ENCODE results near the gene QKI.
A peak's percentile ranks its signal among the peaks of the same experiment; 100 is the strongest.
"Not testable (repeated sequence)": the region's sequence is repeated elsewhere in the genome, so short reads cannot be mapped to it uniquely, and the experiment has no call there.

QKI gene

GRCh38 chr6:163414117-163414945, at the start of gene QKI:
TSS of gene QKI (plus strand) at chr6:163414718. CDS start at chr6:163415194, 476 bp downstream.
- peak; percentile 77 to 84 for DNase-seq

GRCh38 chr6:163366288-163366687, 48.2 kb upstream of the QKI start:
- DNase-seq, result no peak

- no peak for DNase-seq
Measured at GRCh38 chr6:163367497-163368183, 46.9 kb upstream of the QKI start.

GRCh38 chr6:163369141-163369540, 45.4 kb upstream of the QKI start:
- no peak for DNase-seq

GRCh38 chr6:163369628-163370365, 44.7 kb upstream of the QKI start:
- DNase-seq, result no peak

GRCh38 chr6:163370464-163371117, 43.9 kb upstream of the QKI start:
- DNase-seq, result no peak

- DNase-seq, result no peak
Measured at GRCh38 chr6:163371129-163371528, 43.4 kb upstream of the QKI start.

GRCh38 chr6:163373240-163373639, 41.3 kb upstream of the QKI start:
- no peak for DNase-seq

GRCh38 chr6:163375361-163375760, 39.2 kb upstream of the QKI start:
- DNase-seq, result no peak

- DNase-seq, result no peak
Measured at GRCh38 chr6:163376187-163376586, 38.3 kb upstream of the QKI start.

- DNase-seq, result no peak
Measured at GRCh38 chr6:163377561-163377960, 37.0 kb upstream of the QKI start.

- DNase-seq, result no peak
Measured at GRCh38 chr6:163380216-163380615, 34.3 kb upstream of the QKI start.

- DNase-seq, result no peak
Measured at GRCh38 chr6:163381118-163381756, 33.3 kb upstream of the QKI start.

GRCh38 chr6:163383396-163383795, 31.1 kb upstream of the QKI start:
- DNase-seq, result not testable (repeated sequence)

GRCh38 chr6:163383912-163384311, 30.6 kb upstream of the QKI start:
- no peak for DNase-seq

- DNase-seq, result no peak
Measured at GRCh38 chr6:163384510-163384909, 30.0 kb upstream of the QKI start.

GRCh38 chr6:163385503-163385902, 29.0 kb upstream of the QKI start:
- DNase-seq, result not testable (repeated sequence)

- DNase-seq, result no peak
Measured at GRCh38 chr6:163386329-163386908, 28.1 kb upstream of the QKI start.

- no peak for DNase-seq
Measured at GRCh38 chr6:163387317-163387716, 27.2 kb upstream of the QKI start.

GRCh38 chr6:163389354-163389753, 25.2 kb upstream of the QKI start:
- no peak for DNase-seq

GRCh38 chr6:163390770-163391169, 23.7 kb upstream of the QKI start:
- no peak for DNase-seq

- DNase-seq, result no peak
Measured at GRCh38 chr6:163391985-163392384, 22.5 kb upstream of the QKI start.

Data from activated T-cell treated with anti-CD3 and anti-CD28 coated beads, Interleukin-2, amount 50 U/mL, for 48 hours (primary cell).